ENCODE results near the gene RNF217. TPM values are rescaled to one million over a fixed set of nuclear protein-coding genes. Genes with fewer than 3 reads are reported as not detected.

Gene RNF217
- total RNA-seq, 1 donor from 2014 or later = not detected

GRCh38 chr6:124983383-124984083 lies 21.3 kb downstream of the RNF217 start:
- no peak for TF ChIP-seq CTCF (IDR thresholded peaks at IDR 0.05)
- H3K27me3 Mint-ChIP-seq = no peaks in the 10 kb centered on the region
- DNase-seq = no peak
- peaks cover 7% of the 10 kb centered on the region for H3K9me3 Mint-ChIP-seq
- intact Hi-C loops (cut with micrococcal nuclease) = no loop called here
- H3K36me3 Mint-ChIP-seq (ENCODE audit: low read depth) = no peaks in the 10 kb centered on the region
- no peak overlapping the region for H3K4me3 Mint-ChIP-seq
- CTCF ChIA-PET = no interaction called here
- no peaks in the 10 kb centered on the region for H3K4me1 Mint-ChIP-seq
- H3K27ac Mint-ChIP-seq = no peak overlapping the region
- POLR2A ChIA-PET = no interaction called here
- ATAC-seq (ENCODE audit: low read depth) = no peak

- no peaks in the 10 kb centered on the region for H3K4me1 Mint-ChIP-seq
Measured at GRCh38 chr6:124984668-124985338, 22.6 kb downstream of the RNF217 start.

GRCh38 chr6:124986164-124986563 lies 23.9 kb downstream of the RNF217 start:
- POLR2A ChIA-PET = no interaction called here
- no peak for ATAC-seq (ENCODE audit: low read depth)
- intact Hi-C loops (cut with micrococcal nuclease) = no loop called here

More at GRCh38 chr6:124984668-124985338, 22.6 kb downstream of the RNF217 start:
- ChIA-PET CTCF (no interaction called here), POLR2A (no interaction called here)
- DNase-seq (no peak), ATAC-seq (ENCODE audit: low read depth) (no peak)
- no peak for TF ChIP-seq CTCF (IDR thresholded peaks at IDR 0.05)
- Mint-ChIP-seq H3K9me3 (peaks cover 2% of the 10 kb centered on the region), H3K27me3 (no peaks in the 10 kb centered on the region), H3K4me3 (no peak overlapping the region), H3K36me3 (ENCODE audit: low read depth) (no peaks in the 10 kb centered on the region), H3K27ac (no peak overlapping the region)
- intact Hi-C loops (cut with micrococcal nuclease) = no loop called here

GRCh38 chr6:124987291-124987690 lies 25.1 kb downstream of the RNF217 start:
- intact Hi-C loops (cut with micrococcal nuclease) = no loop called here
- no peaks in the 10 kb centered on the region for H3K27me3 Mint-ChIP-seq
- H3K9me3 Mint-ChIP-seq = no peaks in the 10 kb centered on the region
- H3K4me1 Mint-ChIP-seq = no peaks in the 10 kb centered on the region
- ATAC-seq (ENCODE audit: low read depth) (no peak), DNase-seq (no peak)
- no peak for TF ChIP-seq CTCF (IDR thresholded peaks at IDR 0.05)
- ChIA-PET POLR2A (no interaction called here), CTCF (no interaction called here)
- H3K4me3 Mint-ChIP-seq = no peak overlapping the region
- no peak overlapping the region for H3K27ac Mint-ChIP-seq
- no peaks in the 10 kb centered on the region for H3K36me3 Mint-ChIP-seq (ENCODE audit: low read depth)

More at GRCh38 chr6:124986164-124986563, 23.9 kb downstream of the RNF217 start:
- no peaks in the 10 kb centered on the region for H3K36me3 Mint-ChIP-seq (ENCODE audit: low read depth)
- no peaks in the 10 kb centered on the region for H3K9me3 Mint-ChIP-seq
- no peak overlapping the region for H3K4me3 Mint-ChIP-seq
- CTCF ChIA-PET = no interaction called here
- no peak for TF ChIP-seq CTCF (IDR thresholded peaks at IDR 0.05)
- no peaks in the 10 kb centered on the region for H3K27me3 Mint-ChIP-seq
- DNase-seq = no peak
- H3K4me1 Mint-ChIP-seq = no peaks in the 10 kb centered on the region
- no peak overlapping the region for H3K27ac Mint-ChIP-seq

GRCh38 chr6:124987999-124988591 lies 25.9 kb downstream of the RNF217 start:
- H3K27ac Mint-ChIP-seq = no peak overlapping the region
- no peaks in the 10 kb centered on the region for H3K36me3 Mint-ChIP-seq (ENCODE audit: low read depth)
- intact Hi-C loops (cut with micrococcal nuclease) = no loop called here
- H3K9me3 Mint-ChIP-seq = no peaks in the 10 kb centered on the region
- H3K4me3 Mint-ChIP-seq = no peak overlapping the region
- no peaks in the 10 kb centered on the region for H3K27me3 Mint-ChIP-seq
- no peak for TF ChIP-seq CTCF (IDR thresholded peaks at IDR 0.05)
- H3K4me1 Mint-ChIP-seq = no peaks in the 10 kb centered on the region
- DNase-seq = no peak
- POLR2A ChIA-PET = no interaction called here
- CTCF ChIA-PET = no interaction called here
- ATAC-seq (ENCODE audit: low read depth) = no peak

All from activated B cell treated with CpG ODN at 0.5 μM for 24 hours (primary cell).